Pulmonary artery endothelial cell (primary cell): ENCODE results near the gene MYO18B. TPM values are rescaled to one million over a fixed set of nuclear protein-coding genes. Genes with fewer than 3 reads are reported as not detected.
"Not testable (repeated sequence)": the region's sequence is repeated elsewhere in the genome, so short reads cannot be mapped to it uniquely, and the experiment has no call there.

Experiments used
- DNase-seq: peaks from one replicate; pipeline ENCODE4 v3.0.0-alpha.2; 2011; ENCODE audit warnings: low read depth, low spot score
- total RNA-seq: library from RNA; depleted of rRNA; stranded (reverse); fragments of >200 nt; gene quantifications from 2 replicates; pipeline ENCODE4 v1.2.3, GENCODE V29; 2014

MYO18B gene, protein sequence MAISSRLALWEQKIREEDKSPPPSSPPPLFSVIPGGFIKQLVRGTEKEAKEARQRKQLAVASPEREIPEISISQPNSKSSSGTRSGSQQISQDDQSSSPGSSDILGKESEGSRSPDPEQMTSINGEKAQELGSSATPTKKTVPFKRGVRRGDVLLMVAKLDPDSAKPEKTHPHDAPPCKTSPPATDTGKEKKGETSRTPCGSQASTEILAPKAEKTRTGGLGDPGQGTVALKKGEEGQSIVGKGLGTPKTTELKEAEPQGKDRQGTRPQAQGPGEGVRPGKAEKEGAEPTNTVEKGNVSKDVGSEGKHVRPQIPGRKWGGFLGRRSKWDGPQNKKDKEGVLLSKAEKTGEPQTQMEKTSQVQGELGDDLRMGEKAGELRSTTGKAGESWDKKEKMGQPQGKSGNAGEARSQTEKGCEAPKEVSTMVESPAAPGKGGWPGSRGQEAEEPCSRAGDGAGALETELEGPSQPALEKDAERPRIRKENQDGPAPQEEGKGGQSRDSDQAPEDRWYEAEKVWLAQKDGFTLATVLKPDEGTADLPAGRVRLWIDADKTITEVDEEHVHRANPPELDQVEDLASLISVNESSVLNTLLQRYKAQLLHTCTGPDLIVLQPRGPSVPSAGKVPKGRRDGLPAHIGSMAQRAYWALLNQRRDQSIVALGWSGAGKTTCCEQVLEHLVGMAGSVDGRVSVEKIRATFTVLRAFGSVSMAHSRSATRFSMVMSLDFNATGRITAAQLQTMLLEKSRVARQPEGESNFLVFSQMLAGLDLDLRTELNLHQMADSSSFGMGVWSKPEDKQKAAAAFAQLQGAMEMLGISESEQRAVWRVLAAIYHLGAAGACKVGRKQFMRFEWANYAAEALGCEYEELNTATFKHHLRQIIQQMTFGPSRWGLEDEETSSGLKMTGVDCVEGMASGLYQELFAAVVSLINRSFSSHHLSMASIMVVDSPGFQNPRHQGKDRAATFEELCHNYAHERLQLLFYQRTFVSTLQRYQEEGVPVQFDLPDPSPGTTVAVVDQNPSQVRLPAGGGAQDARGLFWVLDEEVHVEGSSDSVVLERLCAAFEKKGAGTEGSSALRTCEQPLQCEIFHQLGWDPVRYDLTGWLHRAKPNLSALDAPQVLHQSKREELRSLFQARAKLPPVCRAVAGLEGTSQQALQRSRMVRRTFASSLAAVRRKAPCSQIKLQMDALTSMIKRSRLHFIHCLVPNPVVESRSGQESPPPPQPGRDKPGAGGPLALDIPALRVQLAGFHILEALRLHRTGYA (N-terminal part only)
- total RNA-seq: under 0.01 TPM in 1 of 2 replicates, not detected in the other

DNA sequence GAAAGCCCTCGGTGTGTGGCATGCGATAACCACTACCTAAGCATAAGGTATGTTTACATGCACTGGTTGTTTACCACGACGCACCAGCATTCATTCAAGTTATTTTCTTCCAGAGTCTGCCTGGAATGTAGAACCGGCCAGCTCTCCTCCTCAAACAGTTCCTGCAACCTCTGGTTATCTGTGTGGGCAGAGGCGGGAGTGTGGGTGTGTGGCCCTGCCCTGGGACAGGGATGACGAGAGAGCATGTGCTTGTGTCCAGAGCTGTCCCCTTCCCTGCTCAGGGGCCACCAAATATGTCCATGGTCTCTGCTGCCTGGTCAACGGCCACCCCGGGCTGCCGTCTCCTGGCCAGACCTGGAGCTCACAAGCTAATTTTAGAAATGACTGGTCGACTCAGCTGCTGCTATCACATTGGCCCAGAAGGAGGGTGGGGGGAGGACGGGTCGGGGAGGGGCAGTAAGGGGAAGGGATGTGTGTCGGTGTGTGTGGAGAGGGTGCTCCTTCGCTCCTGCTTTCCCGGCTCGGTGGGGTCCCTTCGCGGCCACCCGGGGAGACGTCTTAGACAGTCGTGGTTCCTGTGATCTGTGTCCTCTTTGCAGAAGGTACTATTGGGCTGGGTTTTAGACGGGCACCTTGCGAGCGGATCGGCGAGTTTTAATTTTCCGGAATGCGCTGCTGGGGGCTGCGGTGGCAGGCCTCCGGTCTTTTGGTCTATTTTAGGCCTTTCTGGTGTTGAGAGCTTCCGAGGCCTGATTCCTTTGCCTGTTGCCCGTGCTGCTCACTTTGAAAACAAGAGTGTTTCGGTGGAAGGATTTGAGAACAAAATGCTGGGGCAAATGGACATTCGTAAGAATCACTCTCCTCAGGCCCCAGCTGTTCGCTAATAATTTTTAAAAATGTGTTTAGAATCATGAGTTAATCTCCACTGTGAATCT lies at the start of gene MYO18B:
Gene MYO18B (plus strand): TSS at position 497 of the 935 bp plus-strand sequence. CDS start 18,905 bp downstream, outside the sequence.
- no peak for DNase-seq

DNA sequence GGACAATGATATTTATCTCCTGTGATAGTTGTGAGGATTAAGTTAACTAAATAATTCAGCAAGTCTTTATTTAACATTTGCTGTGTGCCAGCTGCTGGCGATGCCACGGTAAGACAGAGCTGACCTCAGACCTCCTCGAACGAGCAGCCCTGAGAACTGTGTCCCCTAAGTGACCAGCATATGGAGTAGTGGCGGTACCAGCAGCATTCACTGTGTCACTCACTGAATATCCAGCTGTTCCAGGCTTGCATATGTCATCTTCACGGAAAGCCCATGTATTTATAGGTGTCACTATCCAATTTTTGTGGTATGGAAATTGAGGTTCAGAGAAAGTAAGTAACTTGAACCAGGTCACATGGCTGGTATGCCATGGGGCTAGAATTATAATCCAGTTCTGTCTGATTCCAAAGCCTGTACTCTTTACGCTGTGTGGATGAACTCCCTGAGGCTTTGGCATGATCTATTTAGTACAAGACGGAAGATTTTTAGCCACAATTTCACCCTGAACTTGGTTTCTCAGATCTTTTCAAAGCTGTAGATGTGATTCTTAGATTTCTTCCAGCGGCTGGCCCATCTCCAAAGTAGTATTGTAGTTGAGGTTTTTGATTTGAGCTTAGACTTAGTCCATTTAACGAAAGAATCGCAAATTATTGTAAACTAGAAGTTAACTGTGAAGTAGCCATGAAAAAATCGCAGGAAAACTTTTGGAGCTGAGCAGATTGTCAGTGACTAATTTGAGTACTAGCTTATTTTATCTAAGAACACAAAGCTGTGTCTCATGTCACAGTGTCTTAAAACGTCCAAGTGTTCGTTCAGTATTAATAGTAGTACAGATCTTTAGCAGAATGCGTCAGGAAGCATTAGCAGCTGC lies 49.4 kb upstream of the MYO18B start:
- no peak for DNase-seq

DNA sequence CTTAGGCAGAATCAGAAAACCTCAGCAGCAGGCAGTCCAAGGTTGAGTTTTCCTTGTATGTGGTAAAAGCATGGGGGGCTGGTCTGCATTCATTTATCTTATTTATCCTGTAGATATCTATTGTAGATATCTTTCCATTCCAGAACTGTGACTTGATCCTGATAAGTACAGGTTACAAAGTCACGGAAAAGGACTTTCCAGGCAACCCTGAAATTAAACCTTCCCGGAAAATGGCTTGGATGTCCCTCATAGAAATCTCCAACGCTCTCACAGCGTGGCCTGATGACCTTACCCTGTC lies 48.8 kb upstream of the MYO18B start:
- no peak for DNase-seq

DNA sequence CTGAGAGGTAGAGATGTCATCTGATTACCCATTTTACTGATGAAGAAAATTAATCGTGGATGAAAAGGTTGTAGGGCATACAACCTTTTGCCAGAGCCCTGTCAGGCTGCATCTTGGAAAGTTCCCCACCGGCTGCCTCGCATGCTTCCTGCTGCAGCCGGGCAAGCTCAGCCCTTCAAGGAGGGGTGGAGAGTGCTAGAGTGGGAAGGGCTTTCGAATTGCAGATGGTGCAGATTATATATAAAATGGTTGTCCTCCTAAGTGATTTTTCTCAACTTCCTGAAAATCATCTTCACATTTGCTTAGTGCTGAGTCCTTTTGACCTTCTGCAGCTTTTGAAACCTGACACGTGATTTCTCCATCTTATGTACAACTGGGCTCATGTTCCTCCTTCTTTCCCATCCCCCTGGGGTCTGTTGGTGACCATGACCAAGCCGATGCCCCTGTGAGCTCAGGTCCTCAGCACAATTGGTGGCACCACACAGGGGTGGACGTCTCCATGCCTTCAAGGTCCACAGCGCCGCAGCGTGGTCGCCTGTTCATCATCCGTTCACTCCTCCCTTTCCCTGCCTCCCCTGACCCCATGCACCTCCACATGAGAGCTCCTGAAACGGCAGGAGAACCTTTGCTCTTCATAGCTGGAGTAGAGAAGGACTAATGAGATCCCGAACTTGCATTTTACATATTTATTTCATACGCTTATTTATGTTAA lies 47.6 kb upstream of the MYO18B start:
- no peak for DNase-seq

DNA sequence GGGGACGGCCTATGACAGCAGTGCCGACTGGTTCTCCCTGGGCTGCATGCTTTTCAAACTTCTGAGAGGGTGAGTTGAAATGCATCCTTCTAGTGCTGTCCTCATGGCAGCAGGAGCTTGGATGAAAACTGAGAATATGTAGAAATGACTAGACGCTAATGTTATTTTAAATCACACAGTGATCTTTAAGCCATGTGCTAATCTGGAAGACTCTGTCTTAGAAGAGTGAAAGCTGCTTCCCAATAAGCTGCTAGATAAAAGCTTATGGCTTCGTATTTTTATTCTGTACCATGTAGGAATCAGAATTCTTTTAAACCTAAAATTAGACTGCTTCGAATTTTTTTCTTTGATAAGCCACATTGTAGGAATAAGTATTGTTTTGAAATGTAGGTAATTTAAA lies 46.8 kb upstream of the MYO18B start:
- DNase-seq: no peak

DNA sequence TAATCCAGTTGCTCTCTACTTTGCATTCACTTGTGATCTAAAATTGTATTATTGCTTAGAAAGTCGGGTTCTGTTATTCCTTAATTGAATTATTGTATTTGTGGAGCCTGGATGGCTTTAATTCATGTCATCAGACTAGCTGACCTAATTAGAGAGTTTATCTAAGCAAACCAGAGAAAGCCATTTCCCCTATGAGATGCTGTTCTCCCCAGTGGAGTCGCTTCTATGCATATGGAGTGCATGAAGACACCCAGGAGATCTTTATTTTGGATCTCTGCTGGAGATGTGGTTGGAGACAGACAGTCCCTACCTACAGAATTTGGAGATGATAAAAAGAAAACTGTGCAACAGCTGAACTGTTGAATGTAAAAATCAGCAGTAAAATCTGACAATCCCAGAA lies 45.2 kb upstream of the MYO18B start:
- DNase-seq: no peak

DNA sequence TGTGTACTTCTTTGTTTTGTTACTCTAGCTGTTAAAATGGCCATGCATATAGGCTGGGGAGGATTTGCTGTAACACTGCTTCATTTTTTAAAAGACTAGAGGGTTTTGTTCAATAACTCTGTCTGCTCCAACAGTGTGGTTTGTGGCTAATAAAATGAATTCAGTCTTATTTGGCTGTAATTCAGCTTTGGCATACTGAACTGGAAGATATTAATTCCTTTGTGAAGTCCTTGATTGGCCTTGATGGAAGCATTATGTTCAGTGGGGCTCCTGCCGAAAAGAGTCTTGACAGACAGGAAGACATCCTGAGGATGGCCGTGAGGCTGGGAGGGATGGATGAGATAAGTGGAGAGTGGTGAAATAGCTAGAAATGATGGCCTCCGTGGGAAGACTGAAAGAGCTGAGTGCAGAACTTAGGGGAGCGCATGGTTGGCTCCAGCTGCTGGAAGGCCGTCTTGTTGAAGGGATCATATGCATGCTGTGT lies 44.8 kb upstream of the MYO18B start:
- no peak for DNase-seq

DNA sequence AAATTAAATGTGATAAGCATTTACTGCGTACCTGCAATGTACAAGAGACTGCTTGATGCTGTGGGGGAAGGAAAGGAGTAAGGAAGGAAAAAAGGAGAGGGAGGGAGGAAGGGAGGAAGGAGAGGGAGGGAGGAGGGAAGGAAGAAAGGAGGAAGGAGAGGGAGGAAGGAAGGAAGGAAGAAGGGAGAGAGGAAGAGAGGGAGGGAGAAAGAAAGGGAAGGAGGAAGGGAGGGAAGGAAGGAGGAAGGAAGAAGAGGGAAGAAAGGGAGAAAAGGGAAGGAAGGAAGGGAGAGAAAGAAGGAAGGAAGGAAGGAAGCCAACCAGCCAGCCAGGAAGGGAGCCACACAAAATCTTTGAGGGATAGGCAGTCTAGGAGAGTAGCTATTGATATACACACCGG lies 44.0 kb upstream of the MYO18B start:
- DNase-seq: no peak

DNA sequence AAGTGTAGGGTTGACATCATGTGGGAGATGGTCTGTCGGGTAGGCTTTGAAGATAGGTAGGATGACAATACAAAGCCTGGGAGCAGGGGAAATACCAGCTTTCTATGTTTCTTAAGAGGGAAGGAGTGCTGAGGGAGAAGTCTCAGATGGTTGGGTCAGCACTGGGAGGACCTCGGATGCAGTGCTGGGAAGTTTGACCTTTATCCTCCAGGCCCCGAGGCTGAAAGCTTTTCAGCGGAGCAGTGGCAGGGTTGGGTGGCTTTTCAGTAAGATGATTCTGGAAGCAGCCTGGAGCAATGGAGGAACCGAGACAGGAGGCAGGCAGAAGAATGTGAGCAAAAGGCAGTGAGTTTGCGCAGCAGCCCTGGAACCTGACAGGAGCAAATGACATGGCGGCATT lies 43.5 kb upstream of the MYO18B start:
- no peak for DNase-seq

DNA sequence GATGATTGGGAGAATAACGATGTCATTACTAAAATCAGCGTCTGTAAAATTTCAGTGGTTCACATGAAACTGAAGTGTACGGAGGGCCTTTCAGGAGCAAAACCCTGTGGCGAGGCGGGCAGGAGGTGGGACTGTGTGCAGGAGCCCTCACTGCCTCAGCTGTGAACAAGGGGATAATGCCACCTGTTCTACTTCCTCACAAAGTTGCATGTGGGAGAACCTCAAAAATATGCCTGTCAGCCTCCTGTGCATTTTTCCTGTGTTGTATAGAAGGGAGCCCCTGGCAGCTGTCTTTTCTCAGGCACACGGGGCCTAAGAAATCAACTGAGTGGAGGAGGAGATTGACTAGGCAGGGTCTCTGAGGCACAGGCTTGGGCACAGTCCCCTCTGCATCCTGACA lies 43.0 kb upstream of the MYO18B start:
- no peak for DNase-seq

DNA sequence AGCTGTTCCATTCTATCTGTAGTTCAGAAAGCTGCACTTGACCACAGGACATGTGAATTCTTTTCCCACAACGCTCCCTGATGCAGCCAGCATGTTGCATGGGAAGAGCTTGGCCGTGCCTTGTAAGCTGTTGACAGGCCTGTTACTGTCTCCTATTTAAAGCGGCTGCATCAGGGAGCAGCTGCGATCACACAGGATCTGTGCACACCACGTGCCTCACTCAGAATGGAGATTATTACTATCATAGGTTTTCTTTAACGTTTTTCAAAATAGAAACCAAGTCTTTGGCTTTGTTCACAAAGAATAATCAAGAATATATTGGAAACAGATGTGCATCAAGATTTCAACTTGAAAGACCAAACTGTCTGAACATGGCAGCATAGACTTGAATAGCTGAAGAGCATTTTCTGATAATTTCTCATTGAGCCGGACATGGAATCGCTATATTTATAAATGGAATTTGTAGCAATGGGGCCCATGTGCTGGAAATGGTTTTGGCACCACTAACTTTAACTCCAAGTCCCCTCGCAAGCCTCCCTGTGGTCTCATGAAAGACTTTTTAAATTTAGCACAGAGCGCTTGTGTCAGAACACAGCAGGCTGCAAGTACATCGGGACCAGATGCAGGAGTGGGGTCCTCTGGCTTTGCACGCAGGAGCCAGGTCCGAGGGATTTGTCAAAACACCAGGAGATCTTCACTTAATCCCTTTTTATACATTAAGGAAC lies 40.8 kb upstream of the MYO18B start:
- DNase-seq: no peak

DNA sequence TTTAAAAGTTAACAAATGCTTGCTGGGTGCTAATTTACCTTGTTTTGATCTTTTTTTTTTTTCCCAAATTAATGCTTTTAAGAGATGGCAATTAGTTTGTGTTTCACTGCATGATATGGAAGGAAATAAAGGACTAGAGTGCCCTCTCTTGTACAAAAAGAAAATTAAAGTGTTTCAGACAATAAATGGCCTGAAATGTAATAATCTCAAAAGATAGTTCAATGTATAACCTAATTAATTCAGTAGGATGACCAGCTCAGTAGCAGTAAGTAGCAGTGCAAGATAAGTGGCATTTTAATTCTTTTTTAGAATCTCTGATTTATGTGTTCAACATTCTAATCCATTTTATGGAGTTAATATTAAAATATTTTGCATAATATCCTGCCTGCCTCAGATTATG lies 39.9 kb upstream of the MYO18B start:
- no peak for DNase-seq

DNA sequence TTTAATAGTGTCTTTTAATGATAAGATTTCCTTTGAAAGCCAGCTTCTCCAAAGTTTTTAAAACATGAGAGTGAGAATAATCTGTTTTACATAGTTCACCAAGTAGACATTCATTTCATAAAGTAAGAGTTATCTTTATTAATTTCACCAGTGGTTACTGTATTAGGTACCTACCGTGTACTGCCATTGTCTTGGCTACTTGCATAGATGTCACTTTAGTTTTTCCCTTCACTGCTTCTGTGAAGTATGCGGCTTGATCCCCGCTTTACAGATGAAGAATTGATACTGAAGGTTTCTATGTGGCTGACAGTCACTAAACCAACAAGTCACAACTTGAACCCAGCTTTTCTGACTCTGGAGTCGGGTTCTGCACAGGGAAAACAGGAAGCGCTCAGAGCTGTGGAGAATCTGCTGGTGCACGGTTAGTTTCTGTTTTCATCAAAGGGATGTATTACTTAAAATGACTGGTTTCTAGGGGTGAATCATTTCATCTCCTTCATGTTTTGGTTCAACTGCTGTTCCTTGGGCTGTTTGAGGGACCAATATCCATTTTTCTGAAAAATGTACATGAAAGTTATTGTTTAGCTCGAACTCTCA lies 39.3 kb upstream of the MYO18B start:
- DNase-seq: no peak

DNA sequence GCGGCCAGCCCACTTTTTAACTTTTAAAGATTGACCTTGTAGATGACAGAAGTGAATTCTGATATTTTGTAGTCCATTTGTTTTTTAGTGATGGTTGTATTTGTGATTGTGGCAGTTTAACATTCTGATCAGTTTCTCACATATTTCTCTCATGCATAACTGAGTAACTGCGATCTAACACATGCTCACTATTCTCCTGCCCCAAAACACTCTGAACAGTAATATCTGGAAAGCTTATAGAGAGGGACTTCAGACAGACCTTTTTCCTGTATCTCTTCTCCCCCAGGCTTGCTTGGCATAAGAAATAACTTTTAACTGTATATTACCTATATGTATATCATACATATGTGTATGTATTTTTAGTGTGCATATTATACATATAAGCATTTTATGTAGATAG lies 37.3 kb upstream of the MYO18B start:
- DNase-seq: no peak

DNA sequence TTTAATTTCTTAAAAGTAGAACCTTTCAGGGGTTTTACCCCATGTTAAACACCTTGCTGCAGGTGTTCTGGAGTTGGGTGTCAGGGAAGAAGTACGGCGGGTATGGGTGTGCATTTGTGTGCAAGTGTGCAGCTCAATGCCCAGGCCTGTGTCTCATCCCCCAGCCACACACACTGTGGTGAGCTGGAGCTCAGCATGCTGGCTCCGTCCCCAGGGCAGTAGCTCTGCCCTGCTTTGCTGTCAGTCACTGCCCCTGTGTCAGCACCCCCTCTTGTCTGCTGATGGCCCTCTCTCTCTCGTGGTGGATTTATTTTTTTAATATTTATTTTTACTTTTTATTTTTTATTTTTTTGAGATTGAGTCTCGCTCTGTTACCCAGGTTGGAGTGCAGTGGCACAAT lies 35.8 kb upstream of the MYO18B start:
- no peak for DNase-seq

DNA sequence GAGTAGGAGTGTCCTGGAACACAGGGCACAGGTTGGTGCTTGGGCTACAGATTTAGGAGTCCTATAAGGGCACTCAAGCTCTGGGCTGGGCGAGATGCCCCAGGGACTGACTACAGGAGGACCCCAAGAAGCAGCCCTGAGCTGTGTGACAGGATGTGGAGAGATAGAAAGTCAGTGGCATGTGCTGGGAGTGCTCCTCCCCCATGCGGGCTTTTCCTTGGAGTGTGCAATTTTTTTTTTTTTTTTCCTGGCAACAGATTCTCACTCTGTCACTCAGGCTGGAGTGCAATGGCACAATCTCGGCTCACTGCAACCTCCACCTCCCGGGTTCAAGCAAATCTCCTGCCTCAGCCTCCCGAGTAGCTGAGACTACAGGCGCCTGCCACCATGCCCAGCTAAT lies 33.6 kb upstream of the MYO18B start:
- not testable (repeated sequence) for DNase-seq

DNA sequence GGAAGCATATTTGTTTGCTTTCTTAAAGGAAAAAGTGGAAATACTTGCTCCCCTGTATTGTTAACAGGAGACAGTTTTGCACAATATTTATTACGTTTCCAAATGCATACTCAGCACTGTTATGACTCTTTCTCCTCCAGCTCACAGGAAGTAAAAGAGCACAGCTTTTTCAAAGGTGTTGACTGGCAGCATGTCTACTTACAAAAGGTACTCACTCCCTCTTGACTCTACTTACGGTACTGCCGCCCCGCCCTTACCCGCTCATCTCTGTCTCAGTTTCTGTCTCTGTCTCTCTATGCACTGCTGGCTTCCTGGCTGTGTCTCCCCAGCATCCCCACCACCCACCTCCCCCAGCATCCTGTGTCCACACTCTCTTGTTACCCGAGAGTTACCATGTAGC lies 32.2 kb upstream of the MYO18B start:
- DNase-seq: no peak

DNA sequence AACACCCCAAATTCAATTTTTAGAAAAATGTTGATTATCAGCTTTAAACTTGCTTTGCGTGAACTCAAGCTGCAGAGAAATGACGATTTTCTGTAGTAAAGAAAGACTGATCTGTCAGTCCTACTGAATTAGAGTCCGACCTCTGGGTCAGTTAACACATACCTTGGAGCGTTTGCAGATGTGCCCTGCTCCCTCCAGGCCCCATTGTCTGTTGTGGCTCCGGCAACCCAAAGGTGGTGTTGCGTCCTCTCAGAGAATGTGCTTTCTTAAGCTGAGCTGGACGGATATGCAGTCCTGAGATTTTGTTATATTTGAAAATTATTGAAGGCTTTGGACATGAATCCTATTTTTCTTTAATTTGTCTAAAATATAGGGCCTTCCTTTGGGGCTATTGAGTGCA lies 31.5 kb upstream of the MYO18B start:
- no peak for DNase-seq
